ENCODE results near the gene UBE3D. TPM values are rescaled to one million over a fixed set of nuclear protein-coding genes. Genes with fewer than 3 reads are reported as not detected.
A peak's percentile ranks its signal among the peaks of the same experiment; 100 is the strongest.

Gene UBE3D
- total RNA-seq (2014; rRNA removed; shearing (Covaris generic)) = 7.4 and 8.0 TPM in 2 replicates
- 5.7 and 6.7 TPM in 2 replicates for polyA plus RNA-seq (2015; cell fraction: cytosol; rRNA removed)
- polyA plus RNA-seq (2015; cell fraction: nucleus; rRNA removed) = 5.7 and 6.0 TPM in 2 replicates

GRCh38 chr6:83065511-83066192 is at the start of gene UBE3D:
UBE3D (minus strand) TSS chr6:83065841; CDS start chr6:83065718, 123 bp downstream.
- DNase-seq (ENCODE audit: low read depth) = peak; percentile 74

- no peak for DNase-seq (ENCODE audit: low read depth)
These were observed 48.5 kb upstream of the UBE3D start for GRCh38 chr6:83114164-83114563.

GRCh38 chr6:83113258-83113657 is 47.6 kb upstream of the UBE3D start:
- no peak for DNase-seq (ENCODE audit: low read depth)

GRCh38 chr6:83108378-83108777 is 42.7 kb upstream of the UBE3D start:
- DNase-seq (ENCODE audit: low read depth) = no peak

GRCh38 chr6:83098589-83098988 is 32.9 kb upstream of the UBE3D start:
- DNase-seq (ENCODE audit: low read depth) = no peak

- no peak for DNase-seq (ENCODE audit: low read depth)
These were observed 32.0 kb upstream of the UBE3D start for GRCh38 chr6:83097675-83098074.

- no peak for DNase-seq (ENCODE audit: low read depth)
These were observed 31.6 kb upstream of the UBE3D start for GRCh38 chr6:83097204-83097603.

GRCh38 chr6:83096791-83097190 is 31.1 kb upstream of the UBE3D start:
- DNase-seq (ENCODE audit: low read depth) = no peak

GRCh38 chr6:83092756-83093399 is 27.2 kb upstream of the UBE3D start:
- DNase-seq (ENCODE audit: low read depth) = no peak

- no peak for DNase-seq (ENCODE audit: low read depth)
These were observed 21.1 kb upstream of the UBE3D start for GRCh38 chr6:83086751-83087150.

- no peak for DNase-seq (ENCODE audit: low read depth)
These were observed 17.8 kb upstream of the UBE3D start for GRCh38 chr6:83083476-83083875.

- DNase-seq (ENCODE audit: low read depth) = no peak
These were observed 8.0 kb upstream of the UBE3D start for GRCh38 chr6:83073615-83074014.

- no peak for DNase-seq (ENCODE audit: low read depth)
These were observed 7.1 kb upstream of the UBE3D start for GRCh38 chr6:83072726-83073125.

GRCh38 chr6:83071707-83072106 is 6.1 kb upstream of the UBE3D start:
- DNase-seq (ENCODE audit: low read depth) = no peak

- DNase-seq (ENCODE audit: low read depth) = peak; percentile 5
These were observed 5.4 kb upstream of the UBE3D start for GRCh38 chr6:83071023-83071422.

GRCh38 chr6:83069633-83070032 is 4.0 kb upstream of the UBE3D start:
- no peak for DNase-seq (ENCODE audit: low read depth)

- no peak for DNase-seq (ENCODE audit: low read depth)
These were observed 3.0 kb upstream of the UBE3D start for GRCh38 chr6:83068616-83069015.

GRCh38 chr6:83067448-83068439 is 2.1 kb upstream of the UBE3D start, which contains the start of gene DOP1A:
DOP1A (plus strand) TSS chr6:83067671; CDS start chr6:83096978, 29,307 bp downstream.
- DNase-seq (ENCODE audit: low read depth) = peak; percentile 87

- DNase-seq (ENCODE audit: low read depth) = no peak
These were observed 3.4 kb downstream of the UBE3D start for GRCh38 chr6:83062225-83062624.

- DNase-seq (ENCODE audit: low read depth) = no peak
These were observed 4.5 kb downstream of the UBE3D start for GRCh38 chr6:83061190-83061589.

- peak; percentile 30 for DNase-seq (ENCODE audit: low read depth)
These were observed 7.8 kb downstream of the UBE3D start for GRCh38 chr6:83057705-83058321.
